GM10847 (cell line): Measurements from ENCODE around the gene NODAL.

ENCODE experiments used
- POLR2A ChIP-seq: IDR thresholded peaks from 2 replicates; pipeline ENCODE4 v1.6.1; 2011; ENCODE audit not compliant: insufficient read length; ENCODE audit errors: extremely low read depth

NODAL gene

GRCh38 chr10:70445718-70446657 lies 4.5 kb upstream of the NODAL start:
- TF ChIP-seq POLR2A, result no peak

- TF ChIP-seq POLR2A, result no peak
These were observed 3.3 kb upstream of the NODAL start for GRCh38 chr10:70444744-70445143.

- no peak for TF ChIP-seq POLR2A
These were observed 979 bp upstream of the NODAL start for GRCh38 chr10:70442332-70442988.

GRCh38 chr10:70441895-70442309 lies 421 bp upstream of the NODAL start:
- TF ChIP-seq POLR2A, result no peak

GRCh38 chr10:70440296-70441160 lies 953 bp downstream of the NODAL start:
- no peak for TF ChIP-seq POLR2A

GRCh38 chr10:70437721-70438120 lies 3.8 kb downstream of the NODAL start:
- TF ChIP-seq POLR2A, result no peak

GRCh38 chr10:70435241-70436085 lies 6.0 kb downstream of the NODAL start:
- TF ChIP-seq POLR2A, result no peak

GRCh38 chr10:70433581-70434280 lies 7.8 kb downstream of the NODAL start:
- TF ChIP-seq POLR2A, result no peak

- TF ChIP-seq POLR2A, result no peak
These were observed 8.8 kb downstream of the NODAL start for GRCh38 chr10:70432561-70433263.

- no peak for TF ChIP-seq POLR2A
These were observed 9.4 kb downstream of the NODAL start for GRCh38 chr10:70432101-70432500.

- no peak for TF ChIP-seq POLR2A
These were observed 10.7 kb downstream of the NODAL start for GRCh38 chr10:70430493-70431445.

- TF ChIP-seq POLR2A, result no peak
These were observed 14.7 kb downstream of the NODAL start for GRCh38 chr10:70426823-70427222.
